ENCODE data around the gene TEDC1. TPM values are rescaled to one million over a fixed set of nuclear protein-coding genes. Genes with fewer than 3 reads are reported as not detected.
"Not testable (repeated sequence)": the region's sequence is repeated elsewhere in the genome, so short reads cannot be mapped to it uniquely, and the experiment has no call there.

Gene TEDC1
- total RNA-seq, 1 donor from 2014 or later, result 12.3 TPM

DNA sequence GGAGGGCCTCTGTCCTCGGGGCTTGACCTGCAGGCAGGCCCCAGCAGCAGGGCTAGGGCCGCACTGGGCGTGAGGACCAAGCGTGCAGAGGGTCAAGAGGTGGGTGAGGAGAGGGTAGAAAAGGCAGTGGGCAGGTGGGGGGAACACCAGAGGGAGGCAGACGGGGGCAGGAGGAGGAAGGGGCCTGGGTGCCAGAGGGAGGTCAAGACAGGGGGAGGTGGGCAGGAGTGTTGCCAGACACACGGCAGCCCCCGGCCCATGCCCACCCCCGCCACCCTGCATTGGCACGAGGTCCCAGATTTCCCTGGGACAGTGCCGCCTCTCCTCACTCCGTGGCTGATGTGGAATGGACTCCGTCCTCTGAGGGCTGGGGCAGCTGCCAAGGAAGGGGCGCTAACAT lies 43.5 kb downstream of the TEDC1 start:
- DNase-seq (ENCODE audit: extremely low read depth, low read depth, low spot score), result no peak

DNA sequence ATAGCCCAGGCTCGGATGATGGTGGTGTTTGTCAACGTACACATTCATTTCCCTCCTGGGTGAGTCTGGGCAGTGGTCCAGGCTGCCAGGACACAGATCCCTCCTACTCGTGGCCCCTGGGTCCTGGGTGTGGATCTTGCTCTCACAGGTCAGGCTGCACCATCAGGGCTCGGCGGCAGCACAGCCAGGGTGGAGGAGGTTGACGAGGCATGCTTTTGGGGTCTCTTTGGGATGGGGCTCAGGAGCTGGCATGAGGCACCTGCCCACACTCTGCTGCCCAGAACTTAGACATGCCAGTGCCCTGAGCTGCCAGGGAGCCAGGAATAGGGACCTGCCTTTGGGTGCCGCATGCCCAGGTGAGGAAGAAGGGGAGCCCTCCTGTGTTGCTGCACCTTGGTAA lies 45.0 kb downstream of the TEDC1 start:
- no peak for DNase-seq (ENCODE audit: extremely low read depth, low read depth, low spot score)

GRCh38 chr14:105536691-105537579 lies 45.9 kb downstream of the TEDC1 start:
- DNase-seq (ENCODE audit: extremely low read depth, low read depth, low spot score), result no peak

DNA sequence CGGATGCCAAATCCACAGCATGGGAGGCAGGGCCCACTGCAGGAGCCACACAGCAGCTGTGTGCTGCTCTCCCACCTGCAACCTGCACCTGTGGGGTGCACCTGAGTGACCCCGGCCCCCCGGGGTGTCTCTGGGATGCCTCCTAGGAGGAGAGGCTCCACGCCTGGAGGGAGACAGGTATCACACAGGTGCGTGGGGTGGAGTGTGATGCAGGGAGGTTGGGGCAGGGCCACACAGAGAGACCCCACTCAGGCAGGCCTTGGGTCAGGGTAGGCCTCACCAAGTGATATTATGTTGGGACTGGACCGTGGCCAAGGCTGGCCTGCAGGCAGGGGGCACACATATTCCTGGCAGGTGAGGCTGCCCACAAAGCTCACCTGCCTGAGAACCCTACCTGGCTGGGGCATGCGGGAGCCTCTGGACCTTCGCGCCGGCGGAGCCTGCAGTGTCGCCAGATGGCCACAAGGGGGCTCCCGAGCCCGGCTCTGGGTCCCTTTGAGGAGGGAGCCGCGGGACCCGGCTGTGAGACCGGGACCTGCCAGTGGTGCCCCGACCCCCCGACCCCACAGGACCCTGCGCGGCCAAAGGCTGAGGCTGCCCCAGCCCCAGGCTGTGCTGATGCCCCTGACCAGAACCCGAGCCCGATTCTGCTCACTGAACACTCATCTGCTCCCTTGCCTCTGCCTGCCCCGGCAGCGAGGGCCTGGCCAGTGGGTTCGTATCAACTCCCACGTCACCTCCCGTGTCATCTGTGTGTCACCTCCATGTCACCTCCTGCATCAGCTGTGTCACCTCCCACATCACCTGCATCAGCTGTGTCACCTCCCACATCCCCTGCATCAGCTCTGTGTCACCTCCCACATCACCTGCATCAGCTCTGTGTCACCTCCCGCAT lies 46.8 kb downstream of the TEDC1 start:
- no peak for DNase-seq (ENCODE audit: extremely low read depth, low read depth, low spot score)

GRCh38 chr14:105538481-105539049 lies 47.5 kb downstream of the TEDC1 start:
- DNase-seq (ENCODE audit: extremely low read depth, low read depth, low spot score), result no peak

- DNase-seq (ENCODE audit: extremely low read depth, low read depth, low spot score), result no peak
Measured at GRCh38 chr14:105540811-105541210, 49.8 kb downstream of the TEDC1 start.

- no peak for DNase-seq (ENCODE audit: extremely low read depth, low read depth, low spot score)
Measured at GRCh38 chr14:105541218-105541875, 50.3 kb downstream of the TEDC1 start.

- not testable (repeated sequence) for DNase-seq (ENCODE audit: extremely low read depth, low read depth, low spot score)
Measured at GRCh38 chr14:105545676-105546075, 54.6 kb downstream of the TEDC1 start.

DNA sequence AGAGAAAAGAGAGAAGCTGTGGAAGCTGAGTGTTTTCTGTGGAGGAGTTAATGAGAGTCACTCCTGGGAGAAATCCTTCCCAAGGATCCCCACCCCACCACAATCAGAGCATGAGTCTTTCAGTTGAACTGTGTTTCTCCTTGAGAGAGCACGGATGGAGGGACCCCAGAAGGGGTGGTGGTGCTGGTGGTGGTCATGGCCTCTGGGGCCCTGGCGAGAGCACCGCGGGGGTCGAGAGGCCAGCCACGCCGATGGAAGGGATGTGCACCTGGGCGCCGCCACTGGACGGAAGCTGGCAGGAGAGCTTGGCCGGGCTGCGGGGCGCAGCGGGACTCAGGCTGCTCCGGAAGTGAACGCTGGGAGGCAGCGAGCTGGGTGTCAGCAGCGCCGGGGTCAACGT lies 55.4 kb downstream of the TEDC1 start:
- not testable (repeated sequence) for DNase-seq (ENCODE audit: extremely low read depth, low read depth, low spot score)

DNA sequence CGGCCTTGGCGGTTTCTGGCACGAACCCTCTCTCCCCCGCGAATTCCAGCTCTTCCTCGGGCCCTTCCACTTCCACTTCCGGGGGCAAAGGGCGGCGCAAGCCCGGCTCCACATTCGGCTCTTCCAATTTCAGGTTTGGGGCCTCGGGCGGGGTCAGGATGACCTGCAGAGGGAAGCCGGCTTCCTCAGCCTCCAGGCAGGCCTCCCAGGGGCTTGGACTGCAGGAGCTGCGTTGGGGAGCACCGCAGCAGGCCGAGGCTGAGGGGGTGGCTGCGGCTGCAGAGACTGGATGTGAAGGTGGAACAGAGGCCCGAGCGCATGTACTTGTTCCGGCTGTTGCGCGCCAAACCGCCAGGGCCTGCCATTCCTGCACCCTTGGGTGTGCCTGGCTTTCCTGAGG lies 56.0 kb downstream of the TEDC1 start:
- not testable (repeated sequence) for DNase-seq (ENCODE audit: extremely low read depth, low read depth, low spot score)

DNA sequence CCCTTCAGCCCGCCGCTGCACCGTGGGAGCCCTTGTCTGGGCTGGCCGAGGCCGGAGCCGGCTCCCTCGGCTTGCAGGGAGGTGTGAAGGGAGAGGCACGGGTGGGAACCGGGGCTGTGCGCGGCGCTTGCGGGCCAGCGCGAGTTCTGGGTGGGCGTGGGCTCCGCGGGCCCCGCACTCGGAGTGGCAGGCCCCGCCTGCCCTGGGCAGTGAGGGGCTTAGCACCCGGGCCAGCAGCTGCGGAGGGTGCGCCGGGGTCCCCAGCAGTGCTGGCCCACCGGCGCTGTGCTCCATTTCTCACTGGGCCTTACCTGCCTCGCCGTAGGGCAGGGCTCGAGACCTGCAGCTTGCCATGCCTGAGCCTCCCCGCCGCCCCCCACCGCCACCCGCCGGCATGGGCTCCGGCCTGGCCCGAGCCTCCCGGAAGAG lies 56.7 kb downstream of the TEDC1 start:
- no peak for DNase-seq (ENCODE audit: extremely low read depth, low read depth, low spot score)

Other genes with a start within 250 kb of the TEDC1 start
- 41.0 and 64.6 TPM in 2 replicates for gene BTBD6, start 242.7 kb upstream of the TEDC1 start, total RNA-seq
- 37.9 and 63.4 TPM in 2 replicates for gene BRF1, start 190.2 kb upstream of the TEDC1 start, total RNA-seq
- 82.9 and 124 TPM in 2 replicates for gene PACS2, start 176.5 kb upstream of the TEDC1 start, total RNA-seq
- 0.15 and 0.18 TPM in 2 replicates for gene TEX22, start 92.7 kb upstream of the TEDC1 start, total RNA-seq
- 85.9 and 92.3 TPM in 2 replicates for gene MTA1, start 71.4 kb upstream of the TEDC1 start, total RNA-seq
- gene CRIP2, start 16.4 kb upstream of the TEDC1 start, total RNA-seq, result 515 and 575 TPM in 2 replicates
- gene CRIP1, start 4.4 kb upstream of the TEDC1 start, total RNA-seq, result 2.0 TPM in 1 of 2 replicates, not detected in the other
- 7.0 and 9.3 TPM in 2 replicates for gene TMEM121, start 35.3 kb downstream of the TEDC1 start, total RNA-seq